Testis (tissue), 2 donors: ENCODE data around the gene SND1.

Experiments used
- CTCF ChIP-seq, 3 experiments: fragments of 450-650 bp in 2 of 3; fragments of 200-600 bp in 1 of 3; sonication (generic) in 1 of 3; IDR thresholded peaks; one replicate each; pipeline ENCODE4 v1.5.1; 2016 to 2019; ENCODE audit warnings: antibody characterized with exemption in 3 of 3, mild to moderate bottlenecking in 2 of 3, moderate library complexity in 1 of 3
- POLR2A ChIP-seq: fragments of 450-650 bp; IDR thresholded peaks from one replicate; pipeline ENCODE4 v1.6.1; 2017; ENCODE audit warnings: antibody characterized with exemption, mild to moderate bottlenecking, moderate library complexity

GRCh38 chr7:127933146-127933545 lies 281.2 kb downstream of the SND1 start:
- TF ChIP-seq POLR2A, result no peak
- no peak for TF ChIP-seq CTCF (IDR thresholded peaks at IDR 0.05)
